Astrocyte of the cerebellum (primary cell): ENCODE data around the gene ARHGEF12.
A peak's percentile ranks its signal among the peaks of the same experiment; 100 is the strongest.

ENCODE experiments used
- DNase-seq: peaks from one replicate; pipeline ENCODE4 v3.0.0-alpha.2; 2011; ENCODE audit warnings: low read depth
- H3K4me3 ChIP-seq: 2 replicates; pipeline ENCODE4 v1.5.1; 2011; ENCODE audit warnings: mild to moderate bottlenecking, low read depth, low read length, moderate library complexity
- CTCF ChIP-seq: IDR thresholded peaks from 2 replicates; pipeline ENCODE4 v1.5.1; 2012; ENCODE audit warnings: low read length, low read depth, moderate library complexity, mild to moderate bottlenecking; ENCODE audit errors: missing control alignments
- in situ Hi-C: cut with HindIII; loops from 2 replicates; pipeline ENCODE4 v1.10.0; 2017; ENCODE audit warnings: low sequenced_read_pairs

ARHGEF12 gene

GRCh38 chr11:120305286-120305685 lies 30.9 kb upstream of the ARHGEF12 start:
- no peak overlapping the region for H3K4me3 ChIP-seq
- no peak for TF ChIP-seq CTCF
- no peak for DNase-seq
- in situ Hi-C loops = no loop called here

- TF ChIP-seq CTCF = peak; percentile 71
- no peak overlapping the region for H3K4me3 ChIP-seq
- in situ Hi-C loops = no loop called here
- peak; percentile 59 for DNase-seq
Observed at GRCh38 chr11:120306519-120307242, 29.5 kb upstream of the ARHGEF12 start.

- no peak for TF ChIP-seq CTCF
- in situ Hi-C loops = no loop called here
- H3K4me3 ChIP-seq = no peak overlapping the region
- DNase-seq = no peak
Observed at GRCh38 chr11:120307476-120307875, 28.7 kb upstream of the ARHGEF12 start.

- no peak for TF ChIP-seq CTCF
- no peak overlapping the region for H3K4me3 ChIP-seq
- no peak for DNase-seq
- in situ Hi-C loops = no loop called here
Observed at GRCh38 chr11:120308081-120308480, 28.1 kb upstream of the ARHGEF12 start.

GRCh38 chr11:120310870-120311269 lies 25.3 kb upstream of the ARHGEF12 start:
- no peak for DNase-seq
- no peak overlapping the region for H3K4me3 ChIP-seq
- no peak for TF ChIP-seq CTCF
- in situ Hi-C loops = no loop called here

- no peak for TF ChIP-seq CTCF
- in situ Hi-C loops = no loop called here
- no peak for DNase-seq
- no peak overlapping the region for H3K4me3 ChIP-seq
Observed at GRCh38 chr11:120314861-120315260, 21.4 kb upstream of the ARHGEF12 start.
